Choroid plexus epithelial cell (primary cell): ENCODE measurements around the gene CSMD2.

Experiments
- DNase-seq: peaks from one replicate; pipeline ENCODE4 v3.0.0-alpha.2; 2010; ENCODE audit warnings: low read depth
- H3K4me3 ChIP-seq: 2 replicates; pipeline ENCODE4 v1.5.1; 2011; ENCODE audit warnings: low read depth, mild to moderate bottlenecking, control low read depth, low read length, moderate library complexity
- CTCF ChIP-seq: conservative IDR thresholded peaks from 2 replicates; pipeline ENCODE4 v1.5.1; 2011; ENCODE audit warnings: low read depth, mild to moderate bottlenecking, control low read depth, inconsistent platforms, low read length, moderate library complexity

CSMD2 gene

GRCh38 chr1:33572387-33572786 is 592.6 kb downstream of the CSMD2 start:
- DNase-seq, result no peak
- H3K4me3 ChIP-seq, result no peak overlapping the region
- no peak for TF ChIP-seq CTCF

- no peak for DNase-seq
- H3K4me3 ChIP-seq, result no peak overlapping the region
- no peak for TF ChIP-seq CTCF
These were observed 595.7 kb downstream of the CSMD2 start for GRCh38 chr1:33569331-33569730.

GRCh38 chr1:33563699-33564098 is 601.3 kb downstream of the CSMD2 start:
- no peak for TF ChIP-seq CTCF
- no peak for DNase-seq
- no peak overlapping the region for H3K4me3 ChIP-seq

- H3K4me3 ChIP-seq, result no peak overlapping the region
- no peak for TF ChIP-seq CTCF
- no peak for DNase-seq
These were observed 602.5 kb downstream of the CSMD2 start for GRCh38 chr1:33562563-33562962.

GRCh38 chr1:33561576-33561975 is 603.5 kb downstream of the CSMD2 start:
- TF ChIP-seq CTCF, result no peak
- H3K4me3 ChIP-seq, result no peak overlapping the region
- no peak for DNase-seq

- DNase-seq, result peak; percentile 1
These were observed 604.4 kb downstream of the CSMD2 start for GRCh38 chr1:33560680-33561079.

More at GRCh38 chr1:33560680-33561079, 604.4 kb downstream of the CSMD2 start:
- no peak for TF ChIP-seq CTCF
- no peak overlapping the region for H3K4me3 ChIP-seq
